Measurements from ENCODE around the gene ZNF425. TPM values are rescaled to one million over a fixed set of nuclear protein-coding genes. Genes with fewer than 3 reads are reported as not detected.

ZNF425 gene
- total RNA-seq, 1 donor from 2014 or later: 15.7 TPM

- no peaks in the 10 kb centered on the region for H3K27me3 ChIP-seq
- peaks cover 2% of the 10 kb centered on the region for H3K27me3 Mint-ChIP-seq (ENCODE audit: insufficient read depth, low read depth)
- no peaks in the 10 kb centered on the region for H3K79me2 ChIP-seq (ENCODE audit: low read depth)
- no peaks in the 10 kb centered on the region for H3K9me3 Mint-ChIP-seq
- no peak overlapping the region for H3K4me2 ChIP-seq
- peaks cover 3% of the 10 kb centered on the region for H3K4me1 Mint-ChIP-seq
- no peaks in the 10 kb centered on the region for H3F3A ChIP-seq (ENCODE audit: low read depth)
- H3K27ac Mint-ChIP-seq: no peak overlapping the region
- no peak overlapping the region for H2AFZ ChIP-seq (replicated peaks)
- no peak overlapping the region for H3K27ac ChIP-seq
- H3K9ac ChIP-seq: no peak overlapping the region
- H4K20me1 ChIP-seq (ENCODE audit: low read depth): no peaks in the 10 kb centered on the region
- TF ChIP-seq EZH2phosphoT487 (IDR thresholded peaks at IDR 0.05): no peak
- no peak overlapping the region for H3K4me3 Mint-ChIP-seq
- H3K9me3 ChIP-seq (ENCODE audit: low read depth): no peaks in the 10 kb centered on the region
- DNase-seq (ENCODE audit: low spot score): no peak
- H3K4me1 ChIP-seq: no peaks in the 10 kb centered on the region
- H3K4me3 ChIP-seq: no peak overlapping the region
- no peaks in the 10 kb centered on the region for H3K36me3 ChIP-seq
- H3K36me3 Mint-ChIP-seq: peaks cover 14% of the 10 kb centered on the region
These were observed 35.2 kb upstream of the ZNF425 start for GRCh38 chr7:149161241-149161848.

- H3K9ac ChIP-seq: no peak overlapping the region
- H3K36me3 Mint-ChIP-seq: peaks cover 33% of the 10 kb centered on the region
- DNase-seq (ENCODE audit: low spot score): no peak
- no peaks in the 10 kb centered on the region for H3K36me3 ChIP-seq
- H3K4me1 ChIP-seq: no peaks in the 10 kb centered on the region
- TF ChIP-seq CTCF (IDR thresholded peaks at IDR 0.05): no peak
- TF ChIP-seq EZH2phosphoT487 (IDR thresholded peaks at IDR 0.05): no peak
- no peak for TF ChIP-seq EZH2 (IDR thresholded peaks at IDR 0.05)
- H3K79me2 ChIP-seq (ENCODE audit: low read depth): peaks cover 19% of the 10 kb centered on the region
- H2AFZ ChIP-seq (replicated peaks): no peak overlapping the region
- no peaks in the 10 kb centered on the region for H3K27me3 ChIP-seq
- H3K4me1 Mint-ChIP-seq: no peaks in the 10 kb centered on the region
- no peak overlapping the region for H3K27ac Mint-ChIP-seq
- H3K4me3 Mint-ChIP-seq: no peak overlapping the region
- H3K4me3 ChIP-seq: no peak overlapping the region
- H3K9me3 Mint-ChIP-seq: peaks cover 5% of the 10 kb centered on the region
- no peak overlapping the region for H3K4me2 ChIP-seq
- no peaks in the 10 kb centered on the region for H4K20me1 ChIP-seq (ENCODE audit: low read depth)
- no peaks in the 10 kb centered on the region for H3F3A ChIP-seq (ENCODE audit: low read depth)
- no peak overlapping the region for H3K27ac ChIP-seq
- no peaks in the 10 kb centered on the region for H3K9me3 ChIP-seq (ENCODE audit: low read depth)
- H3K27me3 Mint-ChIP-seq (ENCODE audit: insufficient read depth, low read depth): no peaks in the 10 kb centered on the region
These were observed 30.8 kb upstream of the ZNF425 start for GRCh38 chr7:149156898-149157297.

GRCh38 chr7:149154056-149154455 lies 27.9 kb upstream of the ZNF425 start:
- no peak overlapping the region for H3K27ac Mint-ChIP-seq
- Histone ChIP-seq H3K9ac (no peak overlapping the region), H3K9me3 (ENCODE audit: low read depth) (no peaks in the 10 kb centered on the region), H2AFZ (replicated peaks) (no peak overlapping the region), H3K79me2 (ENCODE audit: low read depth) (peaks cover 48% of the 10 kb centered on the region), H3K4me1 (no peaks in the 10 kb centered on the region), H3K4me2 (no peak overlapping the region), H3K36me3 (no peaks in the 10 kb centered on the region), H4K20me1 (ENCODE audit: low read depth) (peaks cover 20% of the 10 kb centered on the region), H3K27ac (no peak overlapping the region), H3F3A (ENCODE audit: low read depth) (no peaks in the 10 kb centered on the region), H3K27me3 (no peaks in the 10 kb centered on the region), H3K4me3 (no peak overlapping the region)
- TF ChIP-seq EZH2phosphoT487 (IDR thresholded peaks at IDR 0.05): no peak
- TF ChIP-seq CTCF (IDR thresholded peaks at IDR 0.05): no peak
- no peak for TF ChIP-seq EZH2 (IDR thresholded peaks at IDR 0.05)
- no peak overlapping the region for H3K4me3 Mint-ChIP-seq
- peaks cover 2% of the 10 kb centered on the region for H3K4me1 Mint-ChIP-seq
- peaks cover 5% of the 10 kb centered on the region for H3K9me3 Mint-ChIP-seq
- peaks cover 32% of the 10 kb centered on the region for H3K36me3 Mint-ChIP-seq
- DNase-seq (ENCODE audit: low spot score): no peak
- H3K27me3 Mint-ChIP-seq (ENCODE audit: insufficient read depth, low read depth): no peaks in the 10 kb centered on the region

DNA sequence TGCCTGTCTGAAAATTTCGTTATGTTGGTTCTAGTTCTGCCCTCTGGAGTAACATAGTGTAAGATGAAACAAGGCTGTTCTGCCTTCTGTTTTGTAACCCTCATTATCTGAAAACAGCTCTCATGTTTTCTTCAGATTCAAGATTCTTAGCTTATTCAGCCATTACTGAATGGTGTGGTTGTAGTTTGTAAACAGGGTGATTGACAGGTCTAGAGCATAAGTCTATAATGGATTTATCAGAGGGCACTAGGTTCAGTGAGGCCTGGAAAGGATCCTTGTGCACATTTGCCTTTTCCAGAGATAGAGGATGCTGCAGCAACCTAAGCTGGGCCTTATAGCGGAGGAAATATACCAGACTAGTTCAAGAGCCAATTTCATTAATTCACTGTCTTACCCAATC lies 27.2 kb upstream of the ZNF425 start:
- H3K27me3 Mint-ChIP-seq (ENCODE audit: insufficient read depth, low read depth): no peaks in the 10 kb centered on the region
- Histone ChIP-seq H3K4me2 (no peak overlapping the region), H3K9me3 (ENCODE audit: low read depth) (no peaks in the 10 kb centered on the region), H3K4me3 (no peak overlapping the region), H3F3A (ENCODE audit: low read depth) (peaks cover 4% of the 10 kb centered on the region), H3K79me2 (ENCODE audit: low read depth) (peaks cover 55% of the 10 kb centered on the region), H3K9ac (no peak overlapping the region), H3K4me1 (peaks cover 3% of the 10 kb centered on the region), H4K20me1 (ENCODE audit: low read depth) (peaks cover 26% of the 10 kb centered on the region), H2AFZ (replicated peaks) (no peak overlapping the region), H3K27ac (no peak overlapping the region), H3K27me3 (no peaks in the 10 kb centered on the region), H3K36me3 (no peaks in the 10 kb centered on the region)
- H3K4me3 Mint-ChIP-seq: no peak overlapping the region
- DNase-seq (ENCODE audit: low spot score): no peak
- TF ChIP-seq CTCF (IDR thresholded peaks at IDR 0.05) (no peak), EZH2 (IDR thresholded peaks at IDR 0.05) (no peak), EZH2phosphoT487 (IDR thresholded peaks at IDR 0.05) (no peak)
- peaks cover 8% of the 10 kb centered on the region for H3K4me1 Mint-ChIP-seq
- H3K36me3 Mint-ChIP-seq: peaks cover 32% of the 10 kb centered on the region
- no peak overlapping the region for H3K27ac Mint-ChIP-seq
- H3K9me3 Mint-ChIP-seq: peaks cover 5% of the 10 kb centered on the region
